GM12878 (cell line): ENCODE data around the gene TM9SF2.

Source experiments
- ATF7 ChIP-seq: fragments of 450-650 bp; IDR thresholded peaks from 2 replicates; pipeline ENCODE4 v1.6.1; 2016; ENCODE audit warnings: low read depth, mild to moderate bottlenecking
- ETV6 ChIP-seq, 2 experiments: fragments of 450-650 bp in 1 of 2; IDR thresholded peaks in 1 of 2; conservative IDR thresholded peaks in 1 of 2; 2 replicates each; pipeline ENCODE4 v1.6.1; 2014; ENCODE audit warnings: antibody characterized with exemption in 1 of 2, borderline replicate concordance in 1 of 2, low read depth in 1 of 2, mild to moderate bottlenecking in 1 of 2, moderate library complexity in 1 of 2
- EZH2 ChIP-seq: IDR thresholded peaks from 2 replicates; pipeline ENCODE4 v1.6.1; 2012; ENCODE audit warnings: low read depth, mild to moderate bottlenecking, control low read depth, inconsistent platforms, low read length, borderline replicate concordance; ENCODE audit not compliant: control insufficient read depth
- JUND ChIP-seq: IDR thresholded peaks from 2 replicates; pipeline ENCODE4 v1.6.1; 2012; ENCODE audit warnings: low read depth, mild to moderate bottlenecking, low read length, improper control_type of control experiment, moderate library complexity
- KLF5 ChIP-seq: fragments of 450-650 bp; IDR thresholded peaks from 2 replicates; pipeline ENCODE4 v1.6.1; 2014; ENCODE audit warnings: mild to moderate bottlenecking; ENCODE audit not compliant: partially characterized antibody
- POLR2A ChIP-seq: IDR thresholded peaks from 2 replicates; pipeline ENCODE4 v1.6.1; 2011; ENCODE audit warnings: low read depth, mild to moderate bottlenecking, low read length
- POLR2AphosphoS5 ChIP-seq: IDR thresholded peaks from 2 replicates; pipeline ENCODE4 v1.6.1; 2011; ENCODE audit warnings: mild to moderate bottlenecking, low read length, inconsistent platforms
- POU2F2 ChIP-seq: IDR thresholded peaks from 3 replicates; pipeline ENCODE4 v1.6.1; 2011; ENCODE audit warnings: low read depth, mild to moderate bottlenecking, low read length, borderline replicate concordance
- TCF12 ChIP-seq: IDR thresholded peaks from 2 replicates; pipeline ENCODE4 v1.6.1; 2011; ENCODE audit warnings: low read depth, mild to moderate bottlenecking, low read length
- TF ChIP-seq, protein P1 (sequence below), 3 experiments: IDR thresholded peaks in 2 of 3; conservative IDR thresholded peaks in 1 of 3; 2 replicates each; pipeline ENCODE4 v1.5.1; 2011; ENCODE audit warnings: low read depth in 3 of 3, low read length in 3 of 3, mild to moderate bottlenecking in 3 of 3, control low read depth in 2 of 3, moderate library complexity in 2 of 3, inconsistent platforms in 1 of 3, mixed read lengths in 1 of 3; ENCODE audit not compliant: control insufficient read depth in 2 of 3, insufficient read depth in 1 of 3; ENCODE audit errors: extremely low read depth in 1 of 3
- TF ChIP-seq, protein P2 (sequence below): IDR thresholded peaks from 2 replicates; pipeline ENCODE4 v1.6.1; 2011; ENCODE audit warnings: mild to moderate bottlenecking, low read depth, low read length, moderate library complexity; ENCODE audit not compliant: insufficient replicate concordance
- TF ChIP-seq, protein P3 (sequence below): IDR thresholded peaks from 2 replicates; pipeline ENCODE4 v1.6.1; 2012; ENCODE audit warnings: low read depth, low read length, improper control_type of control experiment
- TF ChIP-seq, protein P4 (sequence below): fragments of 450-650 bp; formaldehyde crosslinking; IDR thresholded peaks from 2 replicates; pipeline ENCODE4 v1.4.0; 2020; ENCODE audit warnings: mild to moderate bottlenecking, moderate library complexity

DNA sequence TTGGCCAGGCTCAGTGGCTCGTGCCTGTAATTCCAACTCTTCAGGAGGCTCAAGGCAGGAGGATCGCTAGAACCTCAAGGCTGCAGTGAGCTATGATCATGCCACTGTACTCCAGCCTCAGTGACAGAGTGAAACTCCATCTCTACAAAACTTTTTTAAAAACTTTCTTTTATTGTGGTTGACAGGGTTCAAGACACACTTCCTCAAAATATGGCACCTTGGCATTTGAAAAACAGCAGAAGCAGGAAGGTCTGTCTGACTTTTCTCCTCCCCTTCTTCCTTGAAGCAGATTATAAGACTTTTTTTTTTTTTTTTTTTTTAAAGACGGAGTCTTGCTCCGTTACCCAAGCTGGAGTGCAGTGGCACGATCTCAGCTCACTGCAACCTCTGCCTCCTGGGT lies 100.3 kb downstream of the TM9SF2 start:
- TF ChIP-seq POLR2A, result no peak
- TF ChIP-seq KLF5, result no peak
- TF ChIP-seq, protein P1, sequence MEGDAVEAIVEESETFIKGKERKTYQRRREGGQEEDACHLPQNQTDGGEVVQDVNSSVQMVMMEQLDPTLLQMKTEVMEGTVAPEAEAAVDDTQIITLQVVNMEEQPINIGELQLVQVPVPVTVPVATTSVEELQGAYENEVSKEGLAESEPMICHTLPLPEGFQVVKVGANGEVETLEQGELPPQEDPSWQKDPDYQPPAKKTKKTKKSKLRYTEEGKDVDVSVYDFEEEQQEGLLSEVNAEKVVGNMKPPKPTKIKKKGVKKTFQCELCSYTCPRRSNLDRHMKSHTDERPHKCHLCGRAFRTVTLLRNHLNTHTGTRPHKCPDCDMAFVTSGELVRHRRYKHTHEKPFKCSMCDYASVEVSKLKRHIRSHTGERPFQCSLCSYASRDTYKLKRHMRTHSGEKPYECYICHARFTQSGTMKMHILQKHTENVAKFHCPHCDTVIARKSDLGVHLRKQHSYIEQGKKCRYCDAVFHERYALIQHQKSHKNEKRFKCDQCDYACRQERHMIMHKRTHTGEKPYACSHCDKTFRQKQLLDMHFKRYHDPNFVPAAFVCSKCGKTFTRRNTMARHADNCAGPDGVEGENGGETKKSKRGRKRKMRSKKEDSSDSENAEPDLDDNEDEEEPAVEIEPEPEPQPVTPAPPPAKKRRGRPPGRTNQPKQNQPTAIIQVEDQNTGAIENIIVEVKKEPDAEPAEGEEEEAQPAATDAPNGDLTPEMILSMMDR (IDR thresholded peaks at IDR 0.05 in 2 of 3, conservative IDR thresholded peaks at IDR 0.05 in 1 of 3; ENCODE audit: control insufficient read depth in 2 of 3, extremely low read depth in 1 of 3, insufficient read depth in 1 of 3, low read depth in 3 of 3, low read length in 3 of 3), result no peak
- TF ChIP-seq ATF7, result no peak
- no peak for TF ChIP-seq ETV6 (conservative IDR thresholded peaks at IDR 0.05 in 1 of 2, IDR thresholded peaks at IDR 0.05 in 1 of 2; ENCODE audit: borderline replicate concordance in 1 of 2, low read depth in 1 of 2)
- no peak for TF ChIP-seq EZH2
- TF ChIP-seq, protein P2, sequence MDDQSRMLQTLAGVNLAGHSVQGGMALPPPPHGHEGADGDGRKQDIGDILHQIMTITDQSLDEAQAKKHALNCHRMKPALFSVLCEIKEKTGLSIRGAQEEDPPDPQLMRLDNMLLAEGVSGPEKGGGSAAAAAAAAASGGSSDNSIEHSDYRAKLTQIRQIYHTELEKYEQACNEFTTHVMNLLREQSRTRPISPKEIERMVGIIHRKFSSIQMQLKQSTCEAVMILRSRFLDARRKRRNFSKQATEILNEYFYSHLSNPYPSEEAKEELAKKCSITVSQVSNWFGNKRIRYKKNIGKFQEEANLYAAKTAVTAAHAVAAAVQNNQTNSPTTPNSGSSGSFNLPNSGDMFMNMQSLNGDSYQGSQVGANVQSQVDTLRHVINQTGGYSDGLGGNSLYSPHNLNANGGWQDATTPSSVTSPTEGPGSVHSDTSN, result no peak
- TF ChIP-seq, protein P3, sequence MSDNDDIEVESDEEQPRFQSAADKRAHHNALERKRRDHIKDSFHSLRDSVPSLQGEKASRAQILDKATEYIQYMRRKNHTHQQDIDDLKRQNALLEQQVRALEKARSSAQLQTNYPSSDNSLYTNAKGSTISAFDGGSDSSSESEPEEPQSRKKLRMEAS, result no peak
- no peak for TF ChIP-seq TCF12
- no peak for TF ChIP-seq POLR2AphosphoS5
- TF ChIP-seq, protein P4, sequence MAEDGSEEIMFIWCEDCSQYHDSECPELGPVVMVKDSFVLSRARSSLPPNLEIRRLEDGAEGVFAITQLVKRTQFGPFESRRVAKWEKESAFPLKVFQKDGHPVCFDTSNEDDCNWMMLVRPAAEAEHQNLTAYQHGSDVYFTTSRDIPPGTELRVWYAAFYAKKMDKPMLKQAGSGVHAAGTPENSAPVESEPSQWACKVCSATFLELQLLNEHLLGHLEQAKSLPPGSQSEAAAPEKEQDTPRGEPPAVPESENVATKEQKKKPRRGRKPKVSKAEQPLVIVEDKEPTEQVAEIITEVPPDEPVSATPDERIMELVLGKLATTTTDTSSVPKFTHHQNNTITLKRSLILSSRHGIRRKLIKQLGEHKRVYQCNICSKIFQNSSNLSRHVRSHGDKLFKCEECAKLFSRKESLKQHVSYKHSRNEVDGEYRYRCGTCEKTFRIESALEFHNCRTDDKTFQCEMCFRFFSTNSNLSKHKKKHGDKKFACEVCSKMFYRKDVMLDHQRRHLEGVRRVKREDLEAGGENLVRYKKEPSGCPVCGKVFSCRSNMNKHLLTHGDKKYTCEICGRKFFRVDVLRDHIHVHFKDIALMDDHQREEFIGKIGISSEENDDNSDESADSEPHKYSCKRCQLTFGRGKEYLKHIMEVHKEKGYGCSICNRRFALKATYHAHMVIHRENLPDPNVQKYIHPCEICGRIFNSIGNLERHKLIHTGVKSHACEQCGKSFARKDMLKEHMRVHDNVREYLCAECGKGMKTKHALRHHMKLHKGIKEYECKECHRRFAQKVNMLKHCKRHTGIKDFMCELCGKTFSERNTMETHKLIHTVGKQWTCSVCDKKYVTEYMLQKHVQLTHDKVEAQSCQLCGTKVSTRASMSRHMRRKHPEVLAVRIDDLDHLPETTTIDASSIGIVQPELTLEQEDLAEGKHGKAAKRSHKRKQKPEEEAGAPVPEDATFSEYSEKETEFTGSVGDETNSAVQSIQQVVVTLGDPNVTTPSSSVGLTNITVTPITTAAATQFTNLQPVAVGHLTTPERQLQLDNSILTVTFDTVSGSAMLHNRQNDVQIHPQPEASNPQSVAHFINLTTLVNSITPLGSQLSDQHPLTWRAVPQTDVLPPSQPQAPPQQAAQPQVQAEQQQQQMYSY (CRISPR knock-in tag), result no peak
- TF ChIP-seq JUND, result no peak
- no peak for TF ChIP-seq POU2F2
